Osteoblast (primary cell): ENCODE data around the gene CDK4. TPM values are rescaled to one million over a fixed set of nuclear protein-coding genes. Genes with fewer than 3 reads are reported as not detected.

Source experiments
- DNase-seq: peaks from one replicate; pipeline ENCODE4 v3.0.0; 2011; ENCODE audit warnings: low spot score, mixed read lengths; ENCODE audit not compliant: insufficient read length; ENCODE audit errors: missing footprints
- H2AFZ ChIP-seq: 2 replicates; pipeline ENCODE4 v1.6.0; 2011; ENCODE audit warnings: mild to moderate bottlenecking, low read length
- H3K27ac ChIP-seq: 2 replicates; pipeline ENCODE4 v1.5.1; 2011; ENCODE audit warnings: mild to moderate bottlenecking, low read depth, low read length, moderate library complexity
- H3K27me3 ChIP-seq: 2 replicates; pipeline ENCODE4 v1.6.0; 2012; ENCODE audit warnings: mild to moderate bottlenecking, control low read depth, inconsistent platforms, low read length, moderate library complexity; ENCODE audit not compliant: insufficient read depth
- H3K36me3 ChIP-seq: 2 replicates; pipeline ENCODE4 v1.5.1; 2011; ENCODE audit warnings: mild to moderate bottlenecking, low read length, control low read depth, moderate library complexity; ENCODE audit not compliant: insufficient read depth
- H3K4me1 ChIP-seq: 2 replicates; pipeline ENCODE4 v1.5.1; 2011; ENCODE audit warnings: mild to moderate bottlenecking, low read length, control low read depth, moderate library complexity; ENCODE audit not compliant: insufficient read depth
- H3K4me2 ChIP-seq: 2 replicates; pipeline ENCODE4 v1.6.0; 2011; ENCODE audit warnings: mild to moderate bottlenecking, low read length; ENCODE audit not compliant: insufficient read depth
- H3K4me3 ChIP-seq: fragments of 200-600 bp; sonication (generic); 3 replicates; pipeline ENCODE4 v1.5.1; 2012; ENCODE audit warnings: mild to moderate bottlenecking, low read length, inconsistent platforms; ENCODE audit not compliant: insufficient read depth
- H3K79me2 ChIP-seq: 2 replicates; pipeline ENCODE4 v1.6.0; 2012; ENCODE audit warnings: mild to moderate bottlenecking, low read length, control low read depth, inconsistent platforms; ENCODE audit not compliant: insufficient read depth
- H3K9me3 ChIP-seq: 2 replicates; pipeline ENCODE4 v1.5.1; 2011; ENCODE audit warnings: low read depth, low read length, control low read depth
- H4K20me1 ChIP-seq: 2 replicates; pipeline ENCODE4 v1.6.0; 2012; ENCODE audit warnings: mild to moderate bottlenecking, low read length, control low read depth; ENCODE audit not compliant: insufficient read depth
- CTCF ChIP-seq: IDR thresholded peaks from 2 replicates; pipeline ENCODE4 v1.5.1; 2011; ENCODE audit warnings: mild to moderate bottlenecking, low read depth, low read length, moderate library complexity; ENCODE audit errors: extremely low read depth
- total RNA-seq: library from RNA; depleted of rRNA; stranded (reverse); fragments of >200 nt; gene quantifications from 2 replicates; pipeline ENCODE4 v1.2.3, GENCODE V29; 2012

Gene CDK4
- total RNA-seq, 1 donor = 293 TPM

DNA sequence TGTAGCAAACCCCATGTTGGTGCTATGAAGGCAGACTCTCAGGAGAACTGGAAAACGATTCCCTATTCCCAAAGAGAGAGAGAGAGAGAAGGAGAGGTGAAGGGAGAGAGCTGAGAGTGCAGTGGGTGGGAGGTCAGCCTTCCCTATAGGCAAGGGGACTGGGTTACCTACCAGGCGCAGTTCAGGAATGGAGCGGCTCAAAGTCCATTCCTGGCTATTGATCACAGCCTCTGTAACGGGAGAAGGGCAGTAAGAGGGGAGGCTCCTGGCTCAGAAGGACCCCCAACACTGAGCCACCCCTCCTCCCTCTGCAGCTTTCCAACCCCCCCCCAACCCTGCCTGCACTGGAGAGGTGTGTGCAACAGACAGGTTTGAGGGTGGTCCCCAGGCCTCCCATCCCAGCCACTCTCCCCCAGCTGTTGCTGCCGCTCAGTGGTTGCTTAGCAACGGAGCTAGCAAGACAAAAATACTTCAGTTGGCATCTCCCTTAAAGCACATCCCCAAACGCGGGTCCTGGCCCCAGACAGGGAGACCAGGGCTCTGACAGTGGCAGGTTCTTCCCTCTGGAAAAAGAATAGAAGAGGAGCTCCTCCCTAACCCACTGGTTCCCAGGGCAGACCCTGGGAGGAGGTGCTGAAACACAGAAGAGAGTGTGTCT is 16.8 kb downstream of the CDK4 start:
- Histone ChIP-seq H4K20me1 (peaks cover 4% of the 10 kb centered on the region), H3K79me2 (no peaks in the 10 kb centered on the region), H3K36me3 (no peaks in the 10 kb centered on the region), H3K4me3 (no peak overlapping the region), H3K27me3 (peaks cover 75% of the 10 kb centered on the region), H3K4me1 (peaks cover 9% of the 10 kb centered on the region), H3K27ac (no peak overlapping the region), H3K9me3 (no peaks in the 10 kb centered on the region), H3K4me2 (peak overlapping the region; percentile 58), H2AFZ (no peak overlapping the region)
- no peak for TF ChIP-seq CTCF
- peak; percentile 71 for DNase-seq

GRCh38 chr12:57734591-57734990 is 17.5 kb downstream of the CDK4 start:
- H3K27me3 ChIP-seq = peaks cover 71% of the 10 kb centered on the region
- H3K4me3 ChIP-seq = no peak overlapping the region
- H3K4me2 ChIP-seq = no peak overlapping the region
- H3K79me2 ChIP-seq = no peaks in the 10 kb centered on the region
- peaks cover 4% of the 10 kb centered on the region for H4K20me1 ChIP-seq
- no peaks in the 10 kb centered on the region for H3K36me3 ChIP-seq
- no peak overlapping the region for H3K27ac ChIP-seq
- H2AFZ ChIP-seq = no peak overlapping the region
- no peaks in the 10 kb centered on the region for H3K9me3 ChIP-seq
- no peak for TF ChIP-seq CTCF
- peaks cover 9% of the 10 kb centered on the region for H3K4me1 ChIP-seq
- DNase-seq = peak; percentile 69

DNA sequence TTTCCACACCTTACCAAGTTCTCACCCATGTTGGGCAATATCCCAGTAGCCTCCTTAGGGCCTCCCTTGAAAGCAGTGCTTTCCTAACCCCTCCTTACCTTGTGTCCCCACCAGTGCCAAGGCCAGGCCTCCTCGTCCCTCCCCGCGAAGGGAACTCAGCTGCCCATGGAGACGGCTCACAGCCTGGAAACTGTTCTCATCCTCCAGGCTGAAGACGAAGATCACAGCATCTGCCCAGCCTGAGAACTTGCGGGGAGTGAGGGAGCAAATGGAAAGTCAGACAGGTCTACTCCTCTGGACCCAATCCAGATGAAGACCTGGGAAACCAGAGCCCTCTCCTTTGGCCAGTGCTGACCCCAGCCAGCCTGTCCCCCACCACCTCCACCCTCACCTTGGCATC is 18.2 kb downstream of the CDK4 start:
- Histone ChIP-seq H4K20me1 (peaks cover 4% of the 10 kb centered on the region), H3K4me1 (peaks cover 9% of the 10 kb centered on the region), H3K36me3 (no peaks in the 10 kb centered on the region), H3K79me2 (no peaks in the 10 kb centered on the region), H2AFZ (no peak overlapping the region), H3K27me3 (peaks cover 64% of the 10 kb centered on the region), H3K27ac (no peak overlapping the region), H3K4me2 (no peak overlapping the region), H3K4me3 (no peak overlapping the region), H3K9me3 (no peaks in the 10 kb centered on the region)
- no peak for TF ChIP-seq CTCF
- DNase-seq = no peak

DNA sequence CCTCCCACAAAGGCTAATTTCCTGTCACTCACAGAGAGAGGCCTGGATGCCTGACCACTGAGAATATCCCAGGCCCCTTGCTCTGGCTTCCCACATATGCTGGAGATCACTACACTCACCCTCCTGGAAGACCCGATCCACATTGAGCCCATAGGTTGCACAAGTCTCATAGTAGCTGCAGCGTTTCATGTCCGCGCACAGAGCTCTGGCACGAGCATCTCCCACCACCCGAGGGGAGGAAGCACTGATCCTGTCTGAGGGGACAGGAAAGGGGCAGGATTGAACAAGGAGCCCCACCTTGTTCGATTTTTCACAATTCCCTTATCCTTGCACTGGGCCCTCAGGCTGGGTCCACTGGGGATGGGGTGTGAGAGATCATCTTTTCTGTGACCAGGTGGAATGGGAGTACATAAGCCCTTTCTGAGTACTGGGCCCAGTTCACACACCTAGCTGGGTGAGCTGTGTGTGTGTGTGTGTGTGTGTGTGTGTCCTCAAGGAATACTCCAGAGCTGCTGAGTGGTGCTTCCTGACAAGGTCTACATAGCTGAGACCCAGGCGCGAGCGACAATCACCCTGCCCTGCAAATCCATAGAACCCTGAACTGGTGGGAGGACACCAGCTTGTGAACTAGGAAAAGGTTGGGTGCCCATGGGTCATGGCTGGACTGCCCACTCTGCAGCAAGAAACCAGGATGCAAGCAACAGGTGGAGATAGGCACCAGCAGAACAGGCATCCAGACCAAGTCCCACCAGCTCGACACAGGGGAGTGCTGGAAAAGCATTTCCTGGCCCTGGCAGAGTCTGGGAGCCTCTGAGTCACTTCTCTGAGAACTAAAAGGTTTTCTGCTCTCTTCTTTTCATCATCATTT is 19.1 kb downstream of the CDK4 start:
- no peak for TF ChIP-seq CTCF
- Histone ChIP-seq H3K27ac (no peak overlapping the region), H3K4me2 (no peak overlapping the region), H3K9me3 (no peaks in the 10 kb centered on the region), H2AFZ (no peak overlapping the region), H3K36me3 (no peaks in the 10 kb centered on the region), H3K4me1 (peaks cover 9% of the 10 kb centered on the region), H3K4me3 (no peak overlapping the region), H4K20me1 (peaks cover 4% of the 10 kb centered on the region), H3K79me2 (no peaks in the 10 kb centered on the region), H3K27me3 (peaks cover 57% of the 10 kb centered on the region)
- DNase-seq = peak; percentile 79
